ENCODE data around the gene LEMD3.

The LEMD3 gene

GRCh38 chr12:65162609-65163008, 6.8 kb upstream of the LEMD3 start:
- Histone ChIP-seq H3K9ac (ENCODE audit: low read depth, low read length) (no peak overlapping the region), H4K20me1 (ENCODE audit: insufficient read depth, low read length) (no peaks in the 10 kb centered on the region), H3K27ac (ENCODE audit: low read length) (no peak overlapping the region), H3K4me3 (ENCODE audit: low read depth in 1 of 2, low read length in 2 of 2) (no peak overlapping the region), H3K4me2 (ENCODE audit: insufficient read depth, low read length) (no peak overlapping the region), H3K9me3 (ENCODE audit: insufficient read depth, low read length, severe bottlenecking) (no peaks in the 10 kb centered on the region), H2AFZ (ENCODE audit: low read depth, low read length) (no peak overlapping the region), H3K36me3 (ENCODE audit: insufficient read depth, low read length) (no peaks in the 10 kb centered on the region), H3K27me3 (ENCODE audit: insufficient read depth, low read length, poor library complexity) (peaks cover 3% of the 10 kb centered on the region), H3K79me2 (ENCODE audit: insufficient read depth, low read length) (no peaks in the 10 kb centered on the region), H3K4me1 (ENCODE audit: insufficient read depth, low read length) (no peaks in the 10 kb centered on the region)
- ATAC-seq (ENCODE audit: insufficient read depth, low read depth), result no peak
- no peak for TF ChIP-seq EZH2 (IDR thresholded peaks at IDR 0.05; ENCODE audit: borderline replicate concordance, low read depth, low read length, severe bottlenecking)
- TF ChIP-seq CTCF (IDR thresholded peaks at IDR 0.05; ENCODE audit: borderline replicate concordance, extremely low read depth, low read length, poor library complexity, severe bottlenecking), result no peak
- no peak for DNase-seq

- no peak for DNase-seq
- Histone ChIP-seq H2AFZ (ENCODE audit: low read depth, low read length) (no peak overlapping the region), H3K4me1 (ENCODE audit: insufficient read depth, low read length) (peaks cover 11% of the 10 kb centered on the region), H3K79me2 (ENCODE audit: insufficient read depth, low read length) (peaks cover 4% of the 10 kb centered on the region), H4K20me1 (ENCODE audit: insufficient read depth, low read length) (no peaks in the 10 kb centered on the region), H3K9ac (ENCODE audit: low read depth, low read length) (no peak overlapping the region), H3K27me3 (ENCODE audit: insufficient read depth, low read length, poor library complexity) (peaks cover 3% of the 10 kb centered on the region), H3K27ac (ENCODE audit: low read length) (no peak overlapping the region), H3K36me3 (ENCODE audit: insufficient read depth, low read length) (no peaks in the 10 kb centered on the region), H3K4me3 (ENCODE audit: low read depth in 1 of 2, low read length in 2 of 2) (no peak overlapping the region), H3K9me3 (ENCODE audit: insufficient read depth, low read length, severe bottlenecking) (no peaks in the 10 kb centered on the region), H3K4me2 (ENCODE audit: insufficient read depth, low read length) (no peak overlapping the region)
- TF ChIP-seq CTCF (IDR thresholded peaks at IDR 0.05; ENCODE audit: borderline replicate concordance, extremely low read depth, low read length, poor library complexity, severe bottlenecking) (no peak), EZH2 (IDR thresholded peaks at IDR 0.05; ENCODE audit: borderline replicate concordance, low read depth, low read length, severe bottlenecking) (no peak)
- ATAC-seq (ENCODE audit: insufficient read depth, low read depth), result no peak
These were observed 5.1 kb upstream of the LEMD3 start for GRCh38 chr12:65164244-65164643.

- ATAC-seq (ENCODE audit: insufficient read depth, low read depth), result no peak
These were observed 4.6 kb upstream of the LEMD3 start for GRCh38 chr12:65164774-65165173.

More at GRCh38 chr12:65164774-65165173, 4.6 kb upstream of the LEMD3 start:
- Histone ChIP-seq H3K9ac (ENCODE audit: low read depth, low read length) (no peak overlapping the region), H4K20me1 (ENCODE audit: insufficient read depth, low read length) (no peaks in the 10 kb centered on the region), H3K36me3 (ENCODE audit: insufficient read depth, low read length) (no peaks in the 10 kb centered on the region; the same call in 1 of the 2 replicates), H3K9me3 (ENCODE audit: insufficient read depth, low read length, severe bottlenecking) (no peaks in the 10 kb centered on the region), H3K4me2 (ENCODE audit: insufficient read depth, low read length) (no peak overlapping the region), H3K4me1 (ENCODE audit: insufficient read depth, low read length) (peaks cover 11% of the 10 kb centered on the region), H3K79me2 (ENCODE audit: insufficient read depth, low read length) (peaks cover 9% of the 10 kb centered on the region), H2AFZ (ENCODE audit: low read depth, low read length) (no peak overlapping the region), H3K4me3 (ENCODE audit: low read depth in 1 of 2, low read length in 2 of 2) (no peak overlapping the region), H3K27ac (ENCODE audit: low read length) (no peak overlapping the region), H3K27me3 (ENCODE audit: insufficient read depth, low read length, poor library complexity) (peaks cover 3% of the 10 kb centered on the region)
- TF ChIP-seq CTCF (IDR thresholded peaks at IDR 0.05; ENCODE audit: borderline replicate concordance, extremely low read depth, low read length, poor library complexity, severe bottlenecking), result no peak
- no peak for TF ChIP-seq EZH2 (IDR thresholded peaks at IDR 0.05; ENCODE audit: borderline replicate concordance, low read depth, low read length, severe bottlenecking)
- DNase-seq, result no peak

Data from DND-41 (cell line).